ENCODE data around the gene FADS3.

Gene FADS3

DNA sequence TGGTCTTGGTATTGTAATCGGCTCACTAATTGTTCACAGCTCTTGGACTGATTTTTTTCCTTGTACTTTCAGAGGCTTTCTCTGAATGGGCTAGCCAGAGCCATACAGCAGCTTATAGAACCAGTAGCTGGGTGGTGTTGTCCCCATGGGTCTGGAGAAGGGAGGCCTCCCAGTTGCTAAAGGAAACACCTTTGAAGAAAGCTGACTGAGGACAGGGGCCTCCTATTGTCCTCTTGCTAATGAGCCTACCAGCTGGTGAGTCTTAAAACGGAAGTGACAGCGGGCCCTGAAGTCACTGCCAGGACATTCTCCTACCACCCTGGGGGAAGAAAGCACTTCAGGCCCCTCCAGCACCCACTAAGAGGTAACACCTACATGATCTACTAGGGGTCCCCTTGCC lies 9.9 kb downstream of the FADS3 start:
- H3K27ac ChIP-seq, result no peak overlapping the region

DNA sequence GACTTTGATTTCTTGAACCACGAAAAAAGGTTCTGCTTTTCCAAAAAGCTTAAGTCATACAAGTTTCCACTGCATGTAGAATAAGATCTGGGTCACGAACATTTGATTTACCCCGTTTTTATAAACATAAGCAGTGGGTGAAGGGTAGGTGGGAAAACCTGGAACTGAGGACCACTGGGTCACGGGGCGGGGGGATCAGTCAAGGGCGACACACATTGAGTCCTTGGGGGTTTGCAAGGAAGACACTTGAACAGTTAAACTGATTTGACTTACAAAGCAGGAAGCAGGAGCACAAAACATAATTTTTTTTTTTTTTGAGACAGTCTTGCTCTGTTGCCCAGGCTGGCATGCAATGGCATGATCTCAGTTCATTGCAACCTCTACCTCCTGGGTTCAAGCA lies 10.9 kb downstream of the FADS3 start:
- H3K27ac ChIP-seq, result no peak overlapping the region
- TF ChIP-seq, protein P1, sequence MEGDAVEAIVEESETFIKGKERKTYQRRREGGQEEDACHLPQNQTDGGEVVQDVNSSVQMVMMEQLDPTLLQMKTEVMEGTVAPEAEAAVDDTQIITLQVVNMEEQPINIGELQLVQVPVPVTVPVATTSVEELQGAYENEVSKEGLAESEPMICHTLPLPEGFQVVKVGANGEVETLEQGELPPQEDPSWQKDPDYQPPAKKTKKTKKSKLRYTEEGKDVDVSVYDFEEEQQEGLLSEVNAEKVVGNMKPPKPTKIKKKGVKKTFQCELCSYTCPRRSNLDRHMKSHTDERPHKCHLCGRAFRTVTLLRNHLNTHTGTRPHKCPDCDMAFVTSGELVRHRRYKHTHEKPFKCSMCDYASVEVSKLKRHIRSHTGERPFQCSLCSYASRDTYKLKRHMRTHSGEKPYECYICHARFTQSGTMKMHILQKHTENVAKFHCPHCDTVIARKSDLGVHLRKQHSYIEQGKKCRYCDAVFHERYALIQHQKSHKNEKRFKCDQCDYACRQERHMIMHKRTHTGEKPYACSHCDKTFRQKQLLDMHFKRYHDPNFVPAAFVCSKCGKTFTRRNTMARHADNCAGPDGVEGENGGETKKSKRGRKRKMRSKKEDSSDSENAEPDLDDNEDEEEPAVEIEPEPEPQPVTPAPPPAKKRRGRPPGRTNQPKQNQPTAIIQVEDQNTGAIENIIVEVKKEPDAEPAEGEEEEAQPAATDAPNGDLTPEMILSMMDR (conservative IDR thresholded peaks at IDR 0.05), result no peak
- TF ChIP-seq ZFX (IDR thresholded peaks at IDR 0.05), result no peak

More for the DNA sequence above, 9.9 kb downstream of the FADS3 start:
- TF ChIP-seq ZFX (IDR thresholded peaks at IDR 0.05), result no peak
- TF ChIP-seq, protein P1 (conservative IDR thresholded peaks at IDR 0.05), result no peak

DNA sequence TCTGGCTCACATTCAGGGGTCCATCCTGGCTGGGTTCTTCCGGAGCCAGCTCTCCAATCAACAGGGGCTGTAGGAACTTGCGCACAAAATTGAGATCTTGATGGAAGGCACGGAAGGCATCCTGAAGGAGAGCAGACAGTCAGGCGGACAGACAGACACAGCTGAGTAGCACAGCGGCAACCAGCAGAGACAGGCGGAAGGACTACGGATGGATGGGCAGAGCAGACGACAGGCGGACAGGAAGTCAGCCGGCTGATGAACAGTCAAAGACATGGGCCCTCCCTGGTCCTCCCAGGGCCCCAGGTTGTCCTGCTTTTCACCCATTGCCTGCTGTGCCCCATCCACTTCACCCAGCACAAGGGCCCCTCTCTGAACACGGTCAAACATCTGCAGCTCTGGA lies 11.3 kb downstream of the FADS3 start:
- H3K27ac ChIP-seq, result no peak overlapping the region
- no peak for TF ChIP-seq ZFX (IDR thresholded peaks at IDR 0.05)
- TF ChIP-seq, protein P1 (conservative IDR thresholded peaks at IDR 0.05), result no peak

DNA sequence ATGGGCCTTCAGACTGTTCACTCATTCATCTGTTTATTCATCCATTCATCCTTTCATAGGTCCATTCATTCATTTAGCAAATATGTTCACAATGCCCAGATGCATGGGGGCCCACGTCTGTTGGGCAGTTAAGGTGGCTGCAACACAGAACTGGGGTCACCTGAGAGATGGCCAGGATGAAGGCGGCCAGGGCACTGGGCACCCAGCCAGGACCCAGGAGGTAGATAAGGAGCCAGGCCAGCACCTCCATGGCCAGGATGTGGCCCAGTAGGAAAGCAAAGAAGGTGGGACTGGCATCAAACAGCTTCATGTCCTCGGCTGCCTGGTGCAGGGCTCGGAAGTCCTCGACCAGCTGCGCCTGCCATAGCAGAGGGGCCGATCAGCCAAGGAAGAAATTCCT lies 12.2 kb downstream of the FADS3 start:
- no peak overlapping the region for H3K27ac ChIP-seq
- TF ChIP-seq, protein P1 (conservative IDR thresholded peaks at IDR 0.05), result no peak
- TF ChIP-seq ZFX (IDR thresholded peaks at IDR 0.05), result no peak

DNA sequence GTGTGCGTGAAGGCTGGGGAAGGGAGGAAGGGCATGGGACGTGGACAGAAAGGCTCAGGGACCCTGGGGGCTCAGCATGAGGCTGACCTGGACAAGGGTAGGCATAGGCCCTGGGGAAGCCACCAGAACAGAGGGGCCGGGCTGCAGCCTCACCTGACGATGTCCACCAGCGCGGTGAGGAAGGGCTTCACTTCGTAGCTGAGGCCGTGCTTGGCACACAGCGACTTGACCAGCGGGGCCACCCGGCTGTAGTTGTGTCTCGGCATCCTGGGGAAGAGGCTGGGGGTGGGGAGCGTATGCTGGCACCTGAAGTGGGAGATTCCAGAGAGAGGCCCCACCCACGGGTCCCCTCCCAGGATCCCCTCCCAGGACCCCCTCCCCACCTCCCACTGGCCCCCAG lies 15.6 kb downstream of the FADS3 start:
- no peak overlapping the region for H3K27ac ChIP-seq
- TF ChIP-seq ZFX (IDR thresholded peaks at IDR 0.05), result no peak
- TF ChIP-seq, protein P1 (conservative IDR thresholded peaks at IDR 0.05), result no peak

DNA sequence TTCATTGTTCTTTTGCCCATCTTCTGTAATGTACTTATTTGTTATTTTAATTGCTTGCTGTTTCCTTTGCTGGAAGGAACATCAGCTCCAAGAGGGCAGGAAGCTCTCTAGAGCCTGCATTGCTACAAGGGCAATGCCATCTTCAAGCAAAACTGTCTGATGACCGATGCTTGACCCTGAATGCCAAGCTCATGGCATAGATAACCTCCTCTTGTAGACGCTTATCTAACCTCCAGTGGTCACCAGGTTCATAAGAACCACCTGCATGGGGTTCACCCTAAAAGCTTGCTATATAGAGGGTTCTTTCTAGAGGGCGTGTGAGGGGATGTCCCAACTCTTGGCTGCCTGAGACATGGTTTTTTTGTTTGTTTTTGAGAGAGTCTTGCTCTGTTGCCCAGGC lies 16.5 kb downstream of the FADS3 start:
- H3K27ac ChIP-seq, result no peak overlapping the region
- no peak for TF ChIP-seq ZFX (IDR thresholded peaks at IDR 0.05)
- TF ChIP-seq, protein P1 (conservative IDR thresholded peaks at IDR 0.05), result no peak

DNA sequence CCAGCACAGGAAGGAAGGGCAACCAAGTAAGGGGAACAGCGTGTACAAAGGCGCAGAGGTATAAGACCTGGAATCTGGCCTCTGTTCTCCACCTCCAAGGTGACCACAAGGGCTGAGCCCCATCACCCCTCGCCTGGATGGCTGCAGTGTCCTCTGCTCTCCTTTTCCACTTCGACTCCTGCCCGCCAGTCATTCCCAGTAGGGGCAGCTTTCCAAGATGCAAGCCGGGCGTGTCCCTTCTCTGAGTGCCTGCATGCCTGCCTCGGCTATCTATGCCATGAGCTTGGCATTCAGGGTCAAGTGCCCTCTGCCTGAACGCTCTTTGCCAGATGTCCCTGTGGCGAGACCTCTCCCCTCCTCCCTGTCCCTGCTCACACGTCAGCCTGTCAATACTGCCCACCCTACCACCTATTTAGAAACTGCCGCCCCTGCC lies 17.0 kb downstream of the FADS3 start:
- TF ChIP-seq, protein P1 (conservative IDR thresholded peaks at IDR 0.05), result no peak
- no peak for TF ChIP-seq ZFX (IDR thresholded peaks at IDR 0.05)
- H3K27ac ChIP-seq, result no peak overlapping the region

Data from C4-2B (cell line).